Measurements from ENCODE around the gene PDE5A.
"Not testable (repeated sequence)": the region's sequence is repeated elsewhere in the genome, so short reads cannot be mapped to it uniquely, and the experiment has no call there.

Gene PDE5A

DNA sequence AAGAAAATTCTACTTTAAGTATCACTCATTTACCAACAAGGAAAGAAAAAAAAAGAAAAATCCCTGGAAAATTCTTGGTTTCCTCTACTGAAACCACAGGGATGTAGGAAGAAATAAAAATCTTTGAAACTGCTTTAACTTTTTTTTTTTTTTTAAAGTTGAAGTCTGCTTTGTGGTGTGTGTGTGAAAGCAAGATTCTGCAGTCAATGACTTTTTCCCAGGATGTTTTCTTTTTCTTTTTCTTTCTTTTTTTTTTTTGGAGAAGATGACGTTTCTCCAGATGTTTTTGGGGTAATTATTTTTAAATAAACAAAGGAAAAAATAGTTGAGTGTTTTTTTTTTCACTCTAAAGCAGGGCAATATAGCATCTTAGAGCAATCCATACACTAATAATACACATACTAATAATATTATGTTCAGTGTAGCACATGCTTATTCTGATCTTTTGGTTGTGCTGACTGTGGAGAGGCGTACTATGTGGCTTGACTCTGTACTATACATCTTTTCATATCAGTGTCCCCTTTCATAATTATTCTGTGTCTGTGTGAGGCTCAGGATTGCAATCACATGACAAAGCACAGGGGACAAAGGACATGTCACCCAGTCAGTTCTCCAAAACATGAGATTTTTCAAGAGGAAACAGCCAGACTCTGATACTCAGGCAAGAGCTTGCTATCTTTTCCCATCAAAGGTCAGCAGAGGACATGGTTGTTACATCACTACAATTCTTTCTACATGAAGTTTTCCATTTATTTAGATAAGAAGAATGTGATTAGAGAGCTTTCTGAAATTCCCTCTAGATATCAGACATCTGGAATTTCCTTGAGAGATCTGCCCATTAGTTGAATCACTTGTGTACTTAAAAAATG is 111.0 kb downstream of the PDE5A start:
- DNase-seq = no peak

DNA sequence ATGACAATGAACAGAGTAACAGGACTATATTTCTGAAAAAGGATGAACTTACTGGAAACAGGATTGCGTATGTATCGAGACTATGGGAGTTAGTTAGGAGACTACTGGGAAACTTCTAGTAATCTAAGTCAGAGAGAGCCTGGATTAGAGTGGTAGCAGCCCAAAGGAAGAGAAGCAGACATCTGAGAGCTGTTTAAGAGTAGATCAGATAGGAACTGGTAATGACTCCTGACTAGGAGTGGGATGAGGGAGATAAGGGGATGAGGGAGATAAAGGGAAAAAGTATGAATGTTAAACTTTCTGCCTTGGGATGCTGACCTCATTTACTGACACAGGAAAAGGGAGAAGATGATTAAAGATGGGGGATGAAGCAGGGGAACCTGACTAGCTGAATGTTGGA is 116.2 kb downstream of the PDE5A start:
- no peak for DNase-seq

DNA sequence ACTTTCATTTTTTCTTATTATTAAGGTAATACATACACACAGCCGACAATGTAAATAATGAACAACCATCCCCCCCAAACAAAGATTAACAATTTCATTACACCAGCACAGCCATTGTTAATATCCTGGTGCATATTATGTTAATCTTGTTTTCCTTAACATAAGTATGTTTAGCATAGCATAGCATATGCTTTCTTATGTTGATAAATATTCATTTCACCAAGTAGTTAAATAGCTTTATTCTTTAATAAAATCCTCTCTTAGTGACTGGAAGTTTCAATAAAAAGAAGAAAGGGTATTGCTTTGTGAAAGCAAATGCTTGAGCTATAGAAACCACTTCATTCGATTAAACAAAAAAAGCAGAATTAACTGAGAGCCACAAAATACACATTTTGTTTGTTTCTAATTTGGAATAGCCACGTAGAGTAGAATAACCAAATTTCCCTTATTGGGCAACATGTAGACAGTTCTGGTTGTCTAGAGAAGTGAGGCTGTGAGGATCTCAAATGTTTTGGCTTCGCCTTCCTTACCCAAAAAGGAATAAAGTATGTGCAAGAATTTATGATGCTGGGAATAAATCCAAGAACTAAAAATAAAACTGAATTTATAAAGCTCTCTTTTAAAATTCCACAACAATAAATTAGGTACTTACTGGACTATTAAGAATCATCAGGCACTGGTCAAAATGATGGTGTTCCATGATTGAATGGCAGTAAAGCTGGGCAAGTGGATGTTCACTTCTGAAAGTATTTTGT is 118.0 kb downstream of the PDE5A start:
- DNase-seq = no peak

- no peak for DNase-seq
Observed at GRCh38 chr4:119508281-119508680, 120.3 kb downstream of the PDE5A start.

DNA sequence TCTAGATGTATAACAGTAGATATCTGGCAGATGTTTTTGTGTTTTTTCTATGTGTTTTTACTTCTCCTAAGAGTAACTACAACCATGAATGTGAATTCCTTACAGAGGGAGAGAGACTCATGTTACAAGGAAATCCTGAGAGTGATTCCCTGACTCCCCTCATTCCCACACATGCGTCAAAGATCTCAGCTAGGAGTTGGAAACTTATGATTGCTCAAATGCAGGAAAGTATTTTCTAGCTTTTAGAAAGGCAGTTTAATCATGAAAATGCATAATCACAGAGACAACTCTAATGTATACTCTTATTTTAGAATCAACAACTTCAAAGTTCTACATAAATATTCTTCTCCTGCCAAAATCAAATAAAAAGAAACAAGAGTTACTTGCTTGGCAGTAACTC is 121.8 kb downstream of the PDE5A start:
- DNase-seq = no peak

GRCh38 chr4:119504616-119505015 is 124.0 kb downstream of the PDE5A start:
- no peak for DNase-seq

DNA sequence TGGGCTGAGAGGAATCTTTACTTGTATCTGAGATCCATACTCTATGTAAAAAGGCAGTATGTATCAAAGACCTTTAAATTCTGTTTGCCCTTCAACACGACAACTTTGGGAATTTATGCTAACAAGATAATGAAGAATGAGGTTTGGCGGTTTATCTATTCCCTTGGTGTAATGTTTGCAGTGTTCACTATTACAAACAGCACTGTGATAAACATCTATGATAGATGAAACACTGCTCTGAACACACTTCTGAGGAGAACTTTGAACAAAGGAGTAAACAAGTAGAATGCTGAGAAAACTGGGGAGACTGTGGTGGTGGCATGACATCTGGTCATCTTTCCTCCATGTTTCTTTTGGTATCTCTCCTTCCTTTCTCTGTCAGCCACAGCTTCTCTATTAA is 126.9 kb downstream of the PDE5A start:
- DNase-seq = no peak

DNA sequence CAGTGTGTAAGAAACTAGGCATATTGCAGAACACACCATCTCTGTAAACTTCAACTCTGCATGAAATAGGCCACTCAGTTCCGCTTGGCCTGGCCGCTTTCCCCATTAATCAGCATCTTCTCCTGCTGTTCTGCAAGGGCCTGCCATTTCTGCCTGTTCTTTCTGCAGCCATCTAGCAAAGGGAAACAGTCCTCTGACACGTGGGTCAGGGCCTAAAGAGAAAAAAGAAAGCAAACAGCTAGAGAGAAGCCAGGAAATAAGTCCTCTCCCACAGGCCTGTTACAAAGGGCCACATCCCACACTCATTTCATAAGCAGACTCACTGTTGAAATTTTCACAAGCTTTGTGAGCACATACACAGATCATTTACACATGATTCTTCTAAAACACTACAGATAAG is 130.1 kb downstream of the PDE5A start:
- DNase-seq = no peak

DNA sequence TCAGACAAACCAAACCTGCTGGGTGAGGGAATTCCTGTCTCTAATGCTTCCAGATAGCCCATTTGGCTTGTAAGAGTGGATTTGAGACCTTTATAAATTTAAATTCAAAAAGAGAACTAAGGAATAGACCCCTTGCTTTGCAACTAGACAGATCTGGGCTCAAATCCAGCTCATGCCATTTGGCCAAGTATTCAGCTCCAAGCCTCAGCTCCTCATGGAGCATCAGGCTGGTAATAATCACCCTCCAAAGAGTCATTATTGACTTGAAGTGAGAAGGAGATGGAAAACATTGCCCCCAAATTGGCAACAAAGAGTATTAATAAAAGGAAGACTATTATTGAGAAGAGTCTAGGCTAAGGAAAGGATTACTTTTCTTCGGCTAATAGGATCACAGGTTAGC is 134.7 kb downstream of the PDE5A start:
- DNase-seq = no peak

- DNase-seq = no peak
Observed at GRCh38 chr4:119493419-119493818, 135.2 kb downstream of the PDE5A start.

- DNase-seq = no peak
Observed at GRCh38 chr4:119490335-119490734, 138.3 kb downstream of the PDE5A start.

DNA sequence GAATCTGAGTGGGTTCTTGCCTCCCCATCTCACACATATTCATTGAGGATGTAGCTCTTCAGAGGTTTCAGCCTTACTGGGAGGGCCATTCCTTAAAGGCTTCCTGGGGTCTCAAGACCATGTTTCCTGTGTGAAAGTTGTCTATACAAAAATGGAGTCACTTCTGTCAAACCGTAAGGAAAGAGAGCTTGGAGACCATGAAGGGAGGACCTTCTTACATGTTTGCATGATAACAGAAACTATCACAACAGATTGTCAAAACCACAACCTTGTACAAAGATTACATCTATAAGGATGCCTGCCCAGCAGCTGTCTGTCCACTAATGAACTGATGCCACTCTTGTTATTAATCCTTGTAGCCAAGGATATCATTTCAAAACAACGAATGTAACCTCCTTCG is 139.3 kb downstream of the PDE5A start:
- DNase-seq = no peak

- no peak for DNase-seq
Observed at GRCh38 chr4:119480331-119480730, 148.3 kb downstream of the PDE5A start.

DNA sequence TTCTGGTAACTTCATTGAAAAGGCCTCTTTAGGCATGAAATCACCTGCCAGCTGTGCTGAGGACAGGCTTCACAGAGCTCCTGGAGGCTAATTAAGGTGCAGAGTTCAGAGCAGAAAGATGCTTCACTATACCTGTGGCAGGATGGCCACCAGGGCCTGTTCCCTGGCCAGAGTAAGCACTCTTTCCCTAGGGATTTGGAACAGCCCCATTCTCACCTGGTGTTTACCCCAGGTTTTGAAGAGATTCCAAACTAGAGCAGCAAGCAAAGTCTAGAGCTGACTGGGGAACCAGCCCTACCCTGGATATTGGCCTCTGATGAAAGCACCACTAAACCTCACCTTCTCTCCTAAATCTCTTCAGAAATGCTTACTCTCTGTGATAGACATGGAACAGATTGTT is 148.8 kb downstream of the PDE5A start:
- DNase-seq = no peak

DNA sequence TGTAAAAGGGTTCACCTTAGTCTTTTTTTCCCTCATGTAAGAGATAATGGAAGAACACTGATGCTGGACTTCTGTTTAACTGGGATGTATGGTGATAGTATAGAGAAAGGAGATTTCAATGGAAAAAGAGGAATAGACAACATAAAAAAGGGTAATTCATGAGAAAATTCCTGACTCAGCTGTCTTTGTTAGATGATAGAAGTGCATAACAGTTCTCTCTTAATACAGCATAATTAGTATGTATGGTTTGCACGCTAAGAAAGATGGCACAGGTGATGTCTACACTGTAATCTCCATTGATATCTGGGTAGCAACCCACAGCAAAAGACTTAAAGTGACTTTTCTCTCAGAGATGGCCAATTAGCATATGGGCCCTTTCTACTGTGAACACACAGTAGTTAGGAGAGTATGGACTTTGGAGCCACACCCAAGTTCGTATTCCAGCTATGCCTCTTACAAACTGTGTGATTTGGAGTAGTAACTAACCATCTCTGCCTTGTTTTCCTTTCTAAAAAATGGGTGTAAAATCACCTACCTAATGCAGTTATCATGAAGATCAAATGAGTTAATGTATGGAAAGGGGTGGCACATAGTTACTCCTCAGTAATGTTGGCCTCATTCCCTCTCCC is 149.3 kb downstream of the PDE5A start:
- no peak for DNase-seq

GRCh38 chr4:119478446-119479179 is 150.0 kb downstream of the PDE5A start:
- DNase-seq = no peak

DNA sequence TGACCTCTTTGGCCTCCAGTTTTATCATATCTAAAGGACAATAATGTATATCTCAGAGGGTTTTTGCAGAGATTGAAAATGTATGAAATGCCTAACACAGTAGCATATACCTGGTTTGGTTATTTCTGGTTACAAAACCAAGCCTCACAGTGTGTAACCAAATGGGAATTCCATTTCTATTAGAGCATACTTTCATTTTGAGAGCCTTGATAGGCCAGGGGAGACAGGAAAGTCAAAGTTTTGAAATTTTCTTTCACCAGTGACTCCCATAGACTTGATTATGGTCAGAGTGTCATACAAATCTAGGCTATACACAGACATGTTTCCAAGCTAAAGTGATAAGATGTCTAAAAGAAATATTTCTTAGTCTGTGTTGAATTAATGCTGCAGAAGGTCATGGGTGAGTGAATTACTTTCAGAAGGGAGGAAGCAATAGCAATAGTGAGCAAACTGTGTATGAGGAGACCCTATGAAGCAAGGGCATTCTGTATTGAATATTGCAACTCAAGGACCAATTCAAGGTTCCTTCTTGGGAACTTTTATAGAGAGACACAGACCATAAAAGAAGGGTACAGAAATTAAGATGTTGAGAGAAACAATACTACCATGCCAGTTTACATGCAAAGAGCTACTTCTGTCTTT is 151.1 kb downstream of the PDE5A start:
- DNase-seq = no peak

DNA sequence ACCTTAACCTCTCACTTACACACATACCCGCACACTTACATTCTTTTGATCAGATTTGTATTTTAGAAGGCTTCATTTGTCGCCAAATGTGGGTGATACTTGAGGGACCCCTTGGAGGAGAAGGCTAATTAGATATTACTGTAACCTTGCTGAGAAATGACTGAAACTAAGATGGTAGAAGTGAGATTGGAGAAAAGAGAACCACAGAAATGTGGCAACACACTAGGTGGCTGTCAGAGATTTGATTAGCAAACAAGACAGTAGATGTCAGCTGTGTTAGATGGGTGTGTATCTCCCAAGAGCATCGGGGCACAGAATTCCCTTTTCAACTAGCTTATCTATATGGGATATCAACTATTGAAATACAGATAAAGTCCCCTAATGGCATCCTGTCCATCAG is 157.3 kb downstream of the PDE5A start:
- DNase-seq = no peak

GRCh38 chr4:119470737-119471063 is 157.9 kb downstream of the PDE5A start:
- not testable (repeated sequence) for DNase-seq

DNA sequence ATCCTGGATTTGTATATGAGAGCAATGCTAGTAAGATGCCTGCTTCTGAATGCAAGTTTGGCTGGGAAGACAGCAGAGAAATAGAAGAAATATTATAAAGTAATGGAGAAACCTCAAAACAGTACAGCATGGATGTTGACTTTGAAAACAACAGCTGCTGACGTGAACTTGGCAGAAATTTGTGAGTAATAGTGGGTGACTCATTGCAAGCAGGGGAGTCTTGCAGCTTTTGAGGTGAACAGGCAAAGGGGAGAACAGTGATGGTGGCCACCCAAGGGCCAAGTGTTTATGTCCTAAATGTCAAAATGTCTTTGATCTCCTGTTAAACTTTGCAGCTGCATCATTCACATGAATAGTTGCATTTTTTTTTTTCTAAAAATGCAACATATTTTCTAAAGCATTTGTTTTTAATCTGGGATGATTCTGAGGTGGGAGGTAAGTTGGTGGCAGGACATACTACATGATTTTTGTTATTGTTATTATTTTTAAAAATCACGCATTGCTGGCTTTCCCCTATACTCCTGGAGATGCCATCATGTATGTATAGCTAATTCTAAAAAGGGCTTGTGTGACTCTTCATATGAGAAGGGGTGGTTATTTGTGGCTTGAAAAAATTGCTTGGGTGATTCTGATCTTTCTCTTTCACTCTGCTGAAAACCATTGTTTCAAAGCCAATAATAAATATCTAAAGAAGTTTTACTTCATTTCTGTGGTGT is 158.4 kb downstream of the PDE5A start:
- DNase-seq = not testable (repeated sequence)

- not testable (repeated sequence) for DNase-seq
Observed at GRCh38 chr4:119469039-119469438, 159.6 kb downstream of the PDE5A start.

- not testable (repeated sequence) for DNase-seq
Observed at GRCh38 chr4:119462733-119463132, 165.9 kb downstream of the PDE5A start.
